Measurements from ENCODE around the gene NTNG2.

GRCh38 chr9:132125361-132125760 is 36.5 kb upstream of the NTNG2 start:
- TF ChIP-seq CTCF (conservative IDR thresholded peaks at IDR 0.05; ENCODE audit: low read length) (no peak), EZH2phosphoT487 (IDR thresholded peaks at IDR 0.05; ENCODE audit: borderline replicate concordance) (no peak)

Data from Loucy (cell line).